ENCODE results near the gene ATXN7. TPM values are rescaled to one million over a fixed set of nuclear protein-coding genes. Genes with fewer than 3 reads are reported as not detected.

The ATXN7 gene
- polyA plus RNA-seq, 1 experiment, result 15.0 TPM

GRCh38 chr3:63964681-63965485, 101.2 kb downstream of the ATXN7 start:
- TF ChIP-seq, protein P1, sequence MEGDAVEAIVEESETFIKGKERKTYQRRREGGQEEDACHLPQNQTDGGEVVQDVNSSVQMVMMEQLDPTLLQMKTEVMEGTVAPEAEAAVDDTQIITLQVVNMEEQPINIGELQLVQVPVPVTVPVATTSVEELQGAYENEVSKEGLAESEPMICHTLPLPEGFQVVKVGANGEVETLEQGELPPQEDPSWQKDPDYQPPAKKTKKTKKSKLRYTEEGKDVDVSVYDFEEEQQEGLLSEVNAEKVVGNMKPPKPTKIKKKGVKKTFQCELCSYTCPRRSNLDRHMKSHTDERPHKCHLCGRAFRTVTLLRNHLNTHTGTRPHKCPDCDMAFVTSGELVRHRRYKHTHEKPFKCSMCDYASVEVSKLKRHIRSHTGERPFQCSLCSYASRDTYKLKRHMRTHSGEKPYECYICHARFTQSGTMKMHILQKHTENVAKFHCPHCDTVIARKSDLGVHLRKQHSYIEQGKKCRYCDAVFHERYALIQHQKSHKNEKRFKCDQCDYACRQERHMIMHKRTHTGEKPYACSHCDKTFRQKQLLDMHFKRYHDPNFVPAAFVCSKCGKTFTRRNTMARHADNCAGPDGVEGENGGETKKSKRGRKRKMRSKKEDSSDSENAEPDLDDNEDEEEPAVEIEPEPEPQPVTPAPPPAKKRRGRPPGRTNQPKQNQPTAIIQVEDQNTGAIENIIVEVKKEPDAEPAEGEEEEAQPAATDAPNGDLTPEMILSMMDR (IDR thresholded peaks at IDR 0.05; ENCODE audit: insufficient read depth, low read depth, low read length), result no peak
- no peak overlapping the region for H3K4me3 ChIP-seq (ENCODE audit: low read depth, low read length)
- POLR2A ChIA-PET, result no interaction called here
- H3K27me3 ChIP-seq (ENCODE audit: control insufficient read depth, insufficient read depth, low read length), result no peaks in the 10 kb centered on the region
- DNase-seq (ENCODE audit: low read depth), result no peak
- no peaks in the 10 kb centered on the region; the same call in 1 of the 2 replicates for H3K36me3 ChIP-seq (ENCODE audit: control insufficient read depth, insufficient read depth, low read length)
- CTCF ChIA-PET, result interaction anchor here (1.2 to 7.1 kb wide), 4 partner anchors 8 to 616 kb away, joined by 3 to 60 read pairs (median 7); no protein-coding TSS in a partner anchor

DNA sequence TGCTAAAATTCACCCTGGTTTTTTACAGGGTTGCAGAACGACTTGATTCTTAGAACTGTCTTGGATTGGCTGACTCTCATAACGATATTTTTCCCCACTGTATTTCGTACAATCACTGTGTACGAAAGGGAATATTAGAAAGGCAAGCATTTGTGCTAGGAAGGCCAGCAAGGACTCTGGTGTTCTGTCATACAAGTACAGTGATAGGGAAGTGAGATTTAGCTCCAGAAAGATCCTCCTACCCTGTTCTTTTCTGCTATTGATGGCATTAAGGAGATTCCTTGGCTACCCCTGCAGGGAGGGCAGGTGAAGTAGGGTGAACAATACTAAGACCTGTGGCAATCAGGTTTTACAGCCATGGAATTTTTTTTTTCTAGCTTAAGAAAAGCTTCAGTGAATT, 102.3 kb downstream of the ATXN7 start:
- ChIA-PET CTCF (interaction anchor here (0.7 to 7.1 kb wide), 3 partner anchors 11 to 94 kb away, joined by 3 to 60 read pairs (median 5); no protein-coding TSS in a partner anchor), POLR2A (no interaction called here)
- TF ChIP-seq, protein P1 (IDR thresholded peaks at IDR 0.05; ENCODE audit: insufficient read depth, low read depth, low read length), result no peak
- DNase-seq (ENCODE audit: low read depth), result no peak
- no peaks in the 10 kb centered on the region for H3K27me3 ChIP-seq (ENCODE audit: control insufficient read depth, insufficient read depth, low read length)
- no peak overlapping the region for H3K4me3 ChIP-seq (ENCODE audit: low read depth, low read length)
- H3K36me3 ChIP-seq (ENCODE audit: control insufficient read depth, insufficient read depth, low read length), result no peaks in the 10 kb centered on the region; the same call in 1 of the 2 replicates

DNA sequence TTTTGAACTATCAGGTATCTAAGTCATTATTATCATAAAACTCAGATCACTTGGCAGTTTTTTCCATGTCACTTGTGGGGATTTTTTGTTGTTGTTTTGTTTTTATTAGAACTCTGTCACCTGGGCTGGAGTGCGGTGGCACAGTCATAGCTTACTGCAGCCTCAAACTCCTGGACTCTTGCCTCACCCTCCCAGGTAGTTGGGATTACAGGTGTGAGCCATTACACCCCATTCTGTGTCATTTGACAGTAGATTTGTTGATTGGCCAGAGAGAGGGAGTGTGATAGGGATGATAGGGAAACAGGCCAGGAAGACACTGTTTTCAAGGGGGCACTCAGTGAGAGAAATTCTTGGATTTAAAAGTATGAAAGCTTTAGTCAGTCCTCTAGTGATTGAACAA, 103.2 kb downstream of the ATXN7 start:
- Histone ChIP-seq H3K27me3 (ENCODE audit: control insufficient read depth, insufficient read depth, low read length) (no peaks in the 10 kb centered on the region), H3K36me3 (ENCODE audit: control insufficient read depth, insufficient read depth, low read length) (no peaks in the 10 kb centered on the region; the same call in 1 of the 2 replicates), H3K4me3 (ENCODE audit: low read depth, low read length) (no peak overlapping the region)
- ChIA-PET CTCF (interaction anchor here (0.5 to 7.1 kb wide), 2 partner anchors 26 to 30 kb away, joined by 3 to 60 read pairs; no protein-coding TSS in a partner anchor), POLR2A (no interaction called here)
- TF ChIP-seq, protein P1 (IDR thresholded peaks at IDR 0.05; ENCODE audit: insufficient read depth, low read depth, low read length), result no peak
- no peak for DNase-seq (ENCODE audit: low read depth)

- H3K4me3 ChIP-seq (ENCODE audit: low read depth, low read length), result no peak overlapping the region
- ChIA-PET CTCF (interaction anchor here (0.7 to 2.0 kb wide), 3 partner anchors 13 to 79 kb away, joined by 3 to 8 read pairs (median 3); no protein-coding TSS in a partner anchor), POLR2A (no interaction called here)
- TF ChIP-seq, protein P1 (IDR thresholded peaks at IDR 0.05; ENCODE audit: insufficient read depth, low read depth, low read length), result no peak
- H3K36me3 ChIP-seq (ENCODE audit: control insufficient read depth, insufficient read depth, low read length), result no peaks in the 10 kb centered on the region; the same call in 1 of the 2 replicates
- DNase-seq (ENCODE audit: low read depth), result no peak
- H3K27me3 ChIP-seq (ENCODE audit: control insufficient read depth, insufficient read depth, low read length), result no peaks in the 10 kb centered on the region
Observed at GRCh38 chr3:63967675-63968611, 104.3 kb downstream of the ATXN7 start.

All from BJ (cell line).